HepG2 (cell line): ENCODE measurements around the gene CIBAR2. TPM values are rescaled to one million over a fixed set of nuclear protein-coding genes. Genes with fewer than 3 reads are reported as not detected.
A peak's percentile ranks its signal among the peaks of the same experiment; 100 is the strongest.

Source experiments
- CCAR2 ChIP-seq: fragments of 200-400 bp; formaldehyde crosslinking; optimal IDR thresholded peaks from 2 replicates; pipeline ENCODE3; 2018; ENCODE audit warnings: low read depth, mild to moderate bottlenecking, low read length, moderate library complexity
- EEA1 ChIP-seq: sonication (generic); formaldehyde crosslinking; IDR thresholded peaks from 2 replicates; pipeline ENCODE4 v1.5.1; 2020; ENCODE audit warnings: mild to moderate bottlenecking, missing genetic modification reagents, borderline replicate concordance
- FOSL1 ChIP-seq: sonication (generic); formaldehyde crosslinking; IDR thresholded peaks from 2 replicates; pipeline ENCODE4 v1.9.0; 2021; ENCODE audit warnings: missing genetic modification reagents, borderline replicate concordance
- GMEB1 ChIP-seq: sonication (generic); formaldehyde crosslinking; IDR thresholded peaks from 2 replicates; pipeline ENCODE4 v1.5.1; 2020; ENCODE audit warnings: missing genetic modification reagents, mild to moderate bottlenecking, borderline replicate concordance
- HBP1 ChIP-seq: IDR thresholded peaks from 2 replicates; pipeline ENCODE4 v1.6.1; 2016; ENCODE audit warnings: low read depth, control low read depth
- KLF11 ChIP-seq: IDR thresholded peaks from 2 replicates; pipeline ENCODE4 v1.6.1; 2016; ENCODE audit warnings: missing compliant biosample characterization
- MED1 ChIP-seq: sonication (generic); formaldehyde crosslinking; IDR thresholded peaks from 2 replicates; pipeline ENCODE4 v1.4.0; 2020; ENCODE audit warnings: missing genetic modification reagents
- MYPOP ChIP-seq: sonication (generic); formaldehyde crosslinking; IDR thresholded peaks from 2 replicates; pipeline ENCODE4 v1.8.1; 2023; ENCODE audit warnings: mild to moderate bottlenecking, moderate library complexity, missing genetic modification reagents
- PAX8 ChIP-seq: sonication (generic); formaldehyde crosslinking; IDR thresholded peaks from 2 replicates; pipeline ENCODE4 v1.8.0; 2022; ENCODE audit warnings: mild to moderate bottlenecking, missing genetic modification reagents, borderline replicate concordance
- PPARG ChIP-seq: conservative IDR thresholded peaks from 2 replicates; pipeline ENCODE4 v1.6.1; 2016; ENCODE audit warnings: missing biosample characterization, missing genetic modification reagents
- SOX5 ChIP-seq: IDR thresholded peaks from 2 replicates; pipeline ENCODE4 v1.6.1; 2016; ENCODE audit warnings: borderline replicate concordance
- SSRP1 ChIP-seq: IDR thresholded peaks from 2 replicates; pipeline ENCODE4 v1.6.1; 2016; ENCODE audit warnings: control low read depth
- ZNF276 ChIP-seq: sonication (generic); formaldehyde crosslinking; IDR thresholded peaks from 2 replicates; pipeline ENCODE4 v1.4.0; 2020; ENCODE audit warnings: mild to moderate bottlenecking, low read depth, missing genetic modification reagents
- ZNF331 ChIP-seq: sonication (generic); formaldehyde crosslinking; IDR thresholded peaks from 2 replicates; pipeline ENCODE4 v1.4.0; 2020; ENCODE audit warnings: missing genetic modification reagents
- ZNF382 ChIP-seq: sonication (generic); formaldehyde crosslinking; IDR thresholded peaks from 2 replicates; pipeline ENCODE4 v1.5.0; 2020; ENCODE audit warnings: missing genetic modification reagents, mild to moderate bottlenecking, borderline replicate concordance
- ZNF512B ChIP-seq: sonication (generic); formaldehyde crosslinking; IDR thresholded peaks from 2 replicates; pipeline ENCODE4 v1.5.1; 2020; ENCODE audit warnings: missing genetic modification reagents, mild to moderate bottlenecking, borderline replicate concordance
- ZNF597 ChIP-seq: sonication (generic); formaldehyde crosslinking; IDR thresholded peaks from 2 replicates; pipeline ENCODE4 v1.5.0; 2020; ENCODE audit warnings: missing genetic modification reagents
- ZNF746 ChIP-seq: sonication (generic); formaldehyde crosslinking; IDR thresholded peaks from 2 replicates; pipeline ENCODE4 v1.8.0; 2022; ENCODE audit warnings: mild to moderate bottlenecking, missing genetic modification reagents
- ZSCAN9 ChIP-seq: IDR thresholded peaks from 2 replicates; pipeline ENCODE4 v1.6.1; 2016; ENCODE audit warnings: borderline replicate concordance
- polyA plus RNA-seq, 8 experiments: library from polyadenylated mRNA; depleted of rRNA in 3 of 8; stranded (reverse) in 7 of 8; unstranded in 1 of 8; fragments of >200 nt; fragmentation: Illumina TruSeq in 4 of 8; extraction: Trizol in 4 of 8; gene quantifications; 2 replicates each; pipeline versions ENCODE4 v1.2.1 to v1.2.3, GENCODE V29; 2011 to 2016; ENCODE audit warnings: low read depth in 4 of 8, missing spikeins in 1 of 8, mixed read lengths in 1 of 8; ENCODE audit not compliant: insufficient read depth in 1 of 8
- total RNA-seq, 5 experiments: library from RNA; depleted of rRNA; stranded (reverse); fragments of >200 nt; fragmentation: Illumina TruSeq; extraction: Trizol; gene quantifications; 2 replicates each; pipeline ENCODE4 v1.2.3, GENCODE V29; 2016; ENCODE audit warnings: low read depth in 1 of 5

The CIBAR2 gene
- total and polyA plus RNA-seq, 2 of the 13 experiments (the other 11 are each of a cell fraction or from before 2014, with no cell fraction given) = not detected

GRCh38 chr16:85114909-85115567 is 2.8 kb upstream of the CIBAR2 start (continued):
- no peak for TF ChIP-seq ZNF382
- TF ChIP-seq SSRP1 = peak; percentile 69; the same call in 1 of the 2 replicates
- TF ChIP-seq EEA1 = 0 out of 2 replicates have a peak, but pooled peaks have one; percentile 31
- peak; percentile 97 for TF ChIP-seq ZNF276 (CRISPR knock-in tag)
- no peak for TF ChIP-seq ZNF597 (CRISPR knock-in tag)
- TF ChIP-seq PAX8 = no peak
- TF ChIP-seq CCAR2 = no peak
- peak; percentile 56; the same call in 1 of the 2 replicates for TF ChIP-seq PPARG (CRISPR knock-in tag)
- no peak for TF ChIP-seq MYPOP (CRISPR knock-in tag)
- peak; percentile 42; the same call in 1 of the 2 replicates for TF ChIP-seq MED1 (CRISPR knock-in tag)
- TF ChIP-seq ZNF331 (CRISPR knock-in tag) = peak; percentile 37; the same call in 1 of the 2 replicates
- TF ChIP-seq HBP1 = no peak
- TF ChIP-seq ZNF746 (CRISPR knock-in tag) = no peak
- TF ChIP-seq GMEB1 (CRISPR knock-in tag) = no peak
- TF ChIP-seq SOX5 = peak; percentile 56
- peak; percentile 66; the same call in 1 of the 2 replicates for TF ChIP-seq KLF11
- TF ChIP-seq FOSL1 = no peak
- no peak; the same call in 1 of the 2 replicates for TF ChIP-seq ZNF512B (CRISPR knock-in tag)
- TF ChIP-seq ZSCAN9 (CRISPR knock-in tag) = peak; percentile 66; the same call in 1 of the 2 replicates
